ENCODE measurements around the gene S100A11.
A peak's percentile ranks its signal among the peaks of the same experiment; 100 is the strongest.

S100A11 gene

GRCh38 chr1:151984313-151984956 lies 52.4 kb downstream of the S100A11 start:
- DNase-seq (ENCODE audit: low spot score), result peak; percentile 12

Measured in germinal center (tissue), 1 donor.